Sigmoid colon (tissue), 7 donors: ENCODE measurements around the gene ZNF839. TPM values are rescaled to one million over a fixed set of nuclear protein-coding genes. Genes with fewer than 3 reads are reported as not detected.

ENCODE experiments used
- DNase-seq: peaks from one replicate; pipeline ENCODE4 v3.0.0-alpha.2; 2019
- H3K27ac ChIP-seq, 4 donors: fragments of 200-600 bp; sonication (generic); one replicate each; pipeline ENCODE4 v1.5.1; 2016 to 2019; ENCODE audit warnings: mild to moderate bottlenecking in 1 of 4
- H3K27me3 ChIP-seq, 3 donors: fragments of 200-600 bp; sonication (generic); one replicate each; pipeline ENCODE4 v1.5.1; 2019; ENCODE audit warnings: mild to moderate bottlenecking in 1 of 3
- H3K36me3 ChIP-seq, 4 donors: fragments of 200-600 bp; sonication (generic); one replicate each; pipeline ENCODE4 v1.5.1; 2016 to 2019
- H3K4me1 ChIP-seq, 4 donors: fragments of 200-600 bp; sonication (generic); one replicate each; pipeline ENCODE4 v1.5.1; 2017 to 2019
- H3K4me3 ChIP-seq, 4 donors: fragments of 200-600 bp; sonication (generic); one replicate each; pipeline ENCODE4 v1.5.1; 2017 to 2019; ENCODE audit warnings: mild to moderate bottlenecking in 2 of 4, moderate library complexity in 1 of 4
- H3K9me3 ChIP-seq, 4 donors: fragments of 200-600 bp in 3 of 4; sonication (generic) in 3 of 4; one replicate each; pipeline versions ENCODE4 v1.5.1 to v1.6.1; 2013 to 2019
- EP300 ChIP-seq, 4 donors: sonication (generic); formaldehyde crosslinking; IDR thresholded peaks; one replicate each; pipeline ENCODE4 v1.6.1; 2017; ENCODE audit warnings: antibody characterized with exemption in 4 of 4
- POLR2A ChIP-seq, 2 donors: fragments of 450-650 bp; IDR thresholded peaks; one replicate each; pipeline ENCODE4 v1.6.1; 2016; ENCODE audit warnings: antibody characterized with exemption in 2 of 2, mild to moderate bottlenecking in 2 of 2, moderate library complexity in 2 of 2
- POLR2AphosphoS5 ChIP-seq, 4 donors: sonication (generic); formaldehyde crosslinking; IDR thresholded peaks; one replicate each; pipeline ENCODE4 v1.6.1; 2017; ENCODE audit warnings: antibody characterized with exemption in 4 of 4
- WGBS, 2 donors: extraction: QIAGEN DNeasy Blood & Tissue Kit; methylation state at CpG; one replicate each; pipeline ENCODE4 v1.1.7; 2013; 5-methylcytosine and 5-hydroxymethylcytosine counted together
- intact Hi-C: fragments of 100-400 bp; cut with DNase I; formaldehyde crosslinking; loops from one replicate; pipeline ENCODE4 v1.15.1; 2023
- polyA plus RNA-seq, 3 donors: library from polyadenylated mRNA; stranded (reverse); fragments of 200-250 nt; gene quantifications; one replicate each; pipeline ENCODE4 v1.2.3, GENCODE V29; 2013
- total RNA-seq, 4 donors: library from RNA; depleted of rRNA; stranded (reverse); fragments of >200 nt; gene quantifications; one replicate each; pipeline ENCODE4 v1.1.0, GENCODE V29; 2016
- TF ChIP-seq, protein P1 (sequence below), 4 experiments: fragments of 450-650 bp in 3 of 4; fragments of 200-600 bp in 1 of 4; IDR thresholded peaks; one replicate each; pipeline ENCODE4 v1.5.1; 2016 to 2019; ENCODE audit warnings: antibody characterized with exemption in 4 of 4, mild to moderate bottlenecking in 3 of 4, moderate library complexity in 2 of 4
- donor health status: healthy with polysubstance abuse.
- donor health status: Bipolar disorder and iron deficiency.
- donor health status: healthy.

ZNF839 gene
- total and polyA plus RNA-seq, 7 donors = 4.6 to 12.2 (median 7.9) TPM

DNA sequence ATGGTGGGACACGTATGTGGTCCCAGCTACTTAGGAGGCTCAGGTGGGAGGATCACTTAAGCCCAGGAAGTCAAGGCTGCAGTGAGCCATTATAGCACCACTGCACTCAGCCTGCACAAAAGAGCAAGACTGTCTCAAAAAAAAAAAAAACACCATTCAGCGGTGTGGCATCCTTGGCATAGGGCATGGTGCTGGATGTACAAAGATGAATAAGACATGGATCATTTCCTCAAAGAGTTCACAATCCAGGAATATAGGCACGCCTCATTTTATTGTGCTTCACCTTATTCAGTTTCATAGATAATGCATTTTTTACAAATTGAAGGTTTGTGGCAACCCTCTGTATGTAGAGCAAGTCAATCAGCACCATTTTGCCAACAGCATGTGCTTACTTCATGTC is 36.7 kb downstream of the ZNF839 start:
- TF ChIP-seq, protein P1, sequence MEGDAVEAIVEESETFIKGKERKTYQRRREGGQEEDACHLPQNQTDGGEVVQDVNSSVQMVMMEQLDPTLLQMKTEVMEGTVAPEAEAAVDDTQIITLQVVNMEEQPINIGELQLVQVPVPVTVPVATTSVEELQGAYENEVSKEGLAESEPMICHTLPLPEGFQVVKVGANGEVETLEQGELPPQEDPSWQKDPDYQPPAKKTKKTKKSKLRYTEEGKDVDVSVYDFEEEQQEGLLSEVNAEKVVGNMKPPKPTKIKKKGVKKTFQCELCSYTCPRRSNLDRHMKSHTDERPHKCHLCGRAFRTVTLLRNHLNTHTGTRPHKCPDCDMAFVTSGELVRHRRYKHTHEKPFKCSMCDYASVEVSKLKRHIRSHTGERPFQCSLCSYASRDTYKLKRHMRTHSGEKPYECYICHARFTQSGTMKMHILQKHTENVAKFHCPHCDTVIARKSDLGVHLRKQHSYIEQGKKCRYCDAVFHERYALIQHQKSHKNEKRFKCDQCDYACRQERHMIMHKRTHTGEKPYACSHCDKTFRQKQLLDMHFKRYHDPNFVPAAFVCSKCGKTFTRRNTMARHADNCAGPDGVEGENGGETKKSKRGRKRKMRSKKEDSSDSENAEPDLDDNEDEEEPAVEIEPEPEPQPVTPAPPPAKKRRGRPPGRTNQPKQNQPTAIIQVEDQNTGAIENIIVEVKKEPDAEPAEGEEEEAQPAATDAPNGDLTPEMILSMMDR (IDR thresholded peaks at IDR 0.05) = no peak
- TF ChIP-seq POLR2AphosphoS5 (IDR thresholded peaks at IDR 0.05) (no peak), POLR2A (IDR thresholded peaks at IDR 0.05) (no peak), EP300 (IDR thresholded peaks at IDR 0.05) (no peak)
- H3K27me3 ChIP-seq = no peaks in the 10 kb centered on the region
- H3K4me1 ChIP-seq = peaks cover 0 to 4% (median under 1%) of the 10 kb centered on the region in 4 donors
- peaks cover 18 to 85% (median 36%) of the 10 kb centered on the region in 4 donors for H3K36me3 ChIP-seq
- no peak overlapping the region for H3K4me3 ChIP-seq
- intact Hi-C loops = no loop called here
- no peaks in the 10 kb centered on the region for H3K9me3 ChIP-seq
- DNase-seq = no peak
- 76 to 91% methylated on average over 3 of the region's 3 CpGs for WGBS, 2 donors
- no peak overlapping the region for H3K27ac ChIP-seq

DNA sequence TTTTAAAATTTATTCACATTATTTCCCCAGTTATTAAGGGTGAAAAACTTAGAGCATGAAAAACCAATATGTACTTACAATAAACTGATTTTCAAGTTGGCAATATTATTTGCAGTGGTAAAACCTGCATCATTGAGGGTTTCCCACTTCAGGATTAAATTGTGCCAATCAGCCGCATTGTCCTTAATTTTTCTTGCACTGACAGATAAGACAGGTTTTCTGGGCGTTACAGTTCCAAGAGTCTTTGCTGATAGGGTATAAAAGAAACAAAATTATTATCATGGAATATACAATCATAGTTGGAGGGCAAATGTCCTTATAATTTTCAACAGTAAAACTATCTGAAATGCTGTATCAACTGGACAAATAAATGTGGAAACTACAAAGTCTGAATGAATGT is 39.8 kb downstream of the ZNF839 start:
- WGBS, 2 donors = 97% methylated on average over 2 of the region's 2 CpGs
- Histone ChIP-seq H3K4me1 (peaks cover 0 to 24% (median 18%) of the 10 kb centered on the region in 4 donors), H3K27ac (no peak overlapping the region), H3K4me3 (no peak overlapping the region), H3K36me3 (peaks cover 18 to 54% (median 21%) of the 10 kb centered on the region in 4 donors), H3K9me3 (no peaks in the 10 kb centered on the region), H3K27me3 (no peaks in the 10 kb centered on the region)
- DNase-seq = no peak
- intact Hi-C loops = no loop called here
- TF ChIP-seq, protein P1 (IDR thresholded peaks at IDR 0.05) = no peak
- TF ChIP-seq POLR2A (IDR thresholded peaks at IDR 0.05) = no peak
- TF ChIP-seq EP300 (IDR thresholded peaks at IDR 0.05) = no peak
- no peak for TF ChIP-seq POLR2AphosphoS5 (IDR thresholded peaks at IDR 0.05)

DNA sequence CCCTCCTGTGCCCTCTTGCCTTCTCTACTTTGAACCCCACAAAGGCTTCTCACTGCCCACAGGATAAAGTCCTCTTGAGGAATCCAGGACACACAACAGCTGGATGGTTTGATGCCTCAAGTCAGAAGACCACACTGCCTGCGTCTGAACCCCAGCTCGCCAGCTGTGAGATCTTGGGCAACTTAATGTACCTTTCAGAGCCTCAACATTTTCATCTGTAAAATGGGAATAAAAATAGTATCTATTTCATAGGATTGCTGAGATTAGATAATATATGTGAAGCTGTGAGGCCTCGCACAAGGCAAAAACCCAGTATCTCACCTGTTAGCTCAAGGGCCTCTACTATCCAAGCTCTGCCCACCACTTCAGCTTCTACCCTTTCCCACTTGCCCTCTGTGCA is 40.8 kb downstream of the ZNF839 start:
- Histone ChIP-seq H3K36me3 (peaks cover 8 to 44% (median 12%) of the 10 kb centered on the region in 4 donors), H3K27ac (no peak overlapping the region), H3K4me1 (peaks cover 0 to 31% (median 25%) of the 10 kb centered on the region in 4 donors), H3K27me3 (no peaks in the 10 kb centered on the region), H3K9me3 (no peaks in the 10 kb centered on the region), H3K4me3 (no peak overlapping the region)
- intact Hi-C loops = loop anchor here (5.0 kb wide), 1 partner anchor 152 kb away; no protein-coding TSS in a partner anchor
- no peak for TF ChIP-seq POLR2A (IDR thresholded peaks at IDR 0.05)
- WGBS, 2 donors = 97 to 98% methylated on average over 3 of the region's 3 CpGs
- DNase-seq = no peak

- TF ChIP-seq POLR2A (IDR thresholded peaks at IDR 0.05) = no peak
- TF ChIP-seq, protein P1 (IDR thresholded peaks at IDR 0.05) = no peak
- no peak for TF ChIP-seq EP300 (IDR thresholded peaks at IDR 0.05)
- TF ChIP-seq POLR2AphosphoS5 (IDR thresholded peaks at IDR 0.05) = no peak
- Histone ChIP-seq H3K9me3 (no peaks in the 10 kb centered on the region), H3K4me1 (peaks cover 0 to 37% (median 25%) of the 10 kb centered on the region in 4 donors), H3K27ac (peak overlapping the region; percentile 89 to 99 (median 96)), H3K4me3 (peak overlapping the region; percentile 68 to 93 (median 88)), H3K27me3 (no peaks in the 10 kb centered on the region), H3K36me3 (peaks cover 5 to 27% (median 8%) of the 10 kb centered on the region in 4 donors)
- 5 to 20% methylated on average over 4 of the region's 4 CpGs for WGBS, 2 donors
- intact Hi-C loops = loop anchor here (2.0 to 5.0 kb wide), 3 partner anchors 47 to 150 kb away; no protein-coding TSS in a partner anchor
- DNase-seq = no peak
Measured at GRCh38 chr14:102362084-102362483, 42.5 kb downstream of the ZNF839 start.

DNA sequence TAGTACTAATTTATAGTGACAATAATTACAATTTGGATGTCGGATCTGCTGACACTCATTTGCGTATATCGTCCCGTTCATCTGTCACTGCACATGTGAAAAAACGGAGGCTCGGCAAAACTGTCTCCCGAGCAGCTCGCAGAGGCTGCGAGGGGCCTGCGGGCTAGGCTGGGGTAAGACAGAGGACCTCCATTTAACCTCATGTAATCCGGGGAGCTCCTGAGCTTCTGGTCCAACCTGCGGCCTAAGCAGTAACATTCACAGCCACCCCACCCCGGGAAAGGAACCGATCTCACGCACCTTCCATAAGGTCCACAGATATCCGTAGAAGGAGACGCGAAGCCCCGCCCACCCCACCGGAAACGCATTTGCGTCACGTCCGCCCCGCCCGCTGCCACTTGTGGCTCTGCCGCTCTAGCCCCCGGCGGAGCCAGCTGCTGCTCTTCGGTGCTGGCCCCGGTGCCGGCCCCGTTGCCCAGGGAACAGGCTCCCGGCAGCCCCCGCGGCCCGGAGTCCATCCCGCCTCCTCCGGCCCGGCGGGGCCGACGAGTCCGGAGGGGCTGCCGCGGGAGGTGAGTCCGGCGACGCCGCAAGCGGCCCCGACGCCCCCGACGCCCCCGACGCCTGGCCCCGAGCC is 43.1 kb downstream of the ZNF839 start, which contains the start of the genes CINP and TECPR2:
TSS of gene CINP (minus strand) at position 346 of the 637 bp plus-strand sequence. CDS start at position 307, 39 bp downstream.
TSS of gene TECPR2 (plus strand) at position 397 of the 637 bp plus-strand sequence. CDS start 13,781 bp downstream, outside the sequence.
- TF ChIP-seq POLR2AphosphoS5 (IDR thresholded peaks at IDR 0.05) = peak; percentile 62 to 90 (median 83)
- TF ChIP-seq, protein P1 (IDR thresholded peaks at IDR 0.05) = no peak
- peak; percentile 18 to 46 for TF ChIP-seq POLR2A (IDR thresholded peaks at IDR 0.05)
- H3K9me3 ChIP-seq = no peaks in the 10 kb centered on the region
- DNase-seq = peak; percentile 99
- peak within 1 kb of the TSS; percentile 89 to 99 (median 96) for H3K27ac ChIP-seq
- intact Hi-C loops = loop anchor here (2.0 to 5.0 kb wide), 3 partner anchors 46 to 150 kb away; no protein-coding TSS in a partner anchor
- peaks cover 0 to 37% (median 25%) of the 10 kb centered on the region in 4 donors for H3K4me1 ChIP-seq
- H3K27me3 ChIP-seq = no peaks in the 10 kb centered on the region
- H3K36me3 ChIP-seq = peaks cover under 1 to 21% (median 3%) of the 10 kb centered on the region in 4 donors
- WGBS, 2 donors = 1% methylated on average over 58 of the region's 58 CpGs
- H3K4me3 ChIP-seq = peak within 1 kb of the TSS; percentile 68 to 93 (median 88)
